GM12864 (cell line): ENCODE measurements around the gene DPH2.

Experiments
- DNase-seq: peaks from one replicate; pipeline ENCODE4 v3.0.0-alpha.2; 2011; ENCODE audit warnings: low read depth
- H3K4me3 ChIP-seq: 2 replicates; pipeline ENCODE4 v1.5.1; 2011; ENCODE audit warnings: mild to moderate bottlenecking, low read depth, low read length, control low read depth
- CTCF ChIP-seq: IDR thresholded peaks from 2 replicates; pipeline ENCODE4 v1.5.1; 2011; ENCODE audit warnings: low read depth, mild to moderate bottlenecking, moderate library complexity, low read length, control low read depth, inconsistent platforms; ENCODE audit errors: missing control alignments

DPH2 gene

GRCh38 chr1:44012941-44013609 is 43.3 kb downstream of the DPH2 start:
- no peak for DNase-seq
- no peak for TF ChIP-seq CTCF
- no peak overlapping the region for H3K4me3 ChIP-seq

- no peak for DNase-seq
- TF ChIP-seq CTCF: no peak
- H3K4me3 ChIP-seq: no peak overlapping the region
These were observed 44.1 kb downstream of the DPH2 start for GRCh38 chr1:44013949-44014348.

- no peak for DNase-seq
- TF ChIP-seq CTCF: no peak
- H3K4me3 ChIP-seq: no peak overlapping the region
These were observed 44.7 kb downstream of the DPH2 start for GRCh38 chr1:44014365-44015104.

- no peak for TF ChIP-seq CTCF
- no peak overlapping the region for H3K4me3 ChIP-seq
- DNase-seq: no peak
These were observed 45.4 kb downstream of the DPH2 start for GRCh38 chr1:44015206-44015605.

- no peak for DNase-seq
- TF ChIP-seq CTCF: no peak
- H3K4me3 ChIP-seq: no peak overlapping the region
These were observed 46.5 kb downstream of the DPH2 start for GRCh38 chr1:44016041-44016889.

- no peak for DNase-seq
These were observed 47.1 kb downstream of the DPH2 start for GRCh38 chr1:44016890-44017400.

More at GRCh38 chr1:44016890-44017400, 47.1 kb downstream of the DPH2 start:
- H3K4me3 ChIP-seq: no peak overlapping the region
- no peak for TF ChIP-seq CTCF
